Right lobe of liver (tissue), 4 donors: ENCODE results near the gene MYT1.

Experiments
- POLR2A ChIP-seq: fragments of 450-650 bp; IDR thresholded peaks from one replicate; pipeline ENCODE4 v1.6.1; 2017; ENCODE audit warnings: antibody characterized with exemption, mild to moderate bottlenecking
- TF ChIP-seq, protein P1 (sequence below), 4 donors: fragments of 200-600 bp in 3 of 4; fragments of 450-650 bp in 1 of 4; IDR thresholded peaks; one replicate each; pipeline versions ENCODE4 v1.5.1 to v1.8.0; 2016 to 2022; ENCODE audit warnings: antibody characterized with exemption in 4 of 4, mild to moderate bottlenecking in 2 of 4
- donor health status: DM: no; HTN: no; CAD: no.
- donor health status: DM: no; HTN: no; CAD: no.
- donor health status: DM: no; HTN: yes; CAD: no.

DNA sequence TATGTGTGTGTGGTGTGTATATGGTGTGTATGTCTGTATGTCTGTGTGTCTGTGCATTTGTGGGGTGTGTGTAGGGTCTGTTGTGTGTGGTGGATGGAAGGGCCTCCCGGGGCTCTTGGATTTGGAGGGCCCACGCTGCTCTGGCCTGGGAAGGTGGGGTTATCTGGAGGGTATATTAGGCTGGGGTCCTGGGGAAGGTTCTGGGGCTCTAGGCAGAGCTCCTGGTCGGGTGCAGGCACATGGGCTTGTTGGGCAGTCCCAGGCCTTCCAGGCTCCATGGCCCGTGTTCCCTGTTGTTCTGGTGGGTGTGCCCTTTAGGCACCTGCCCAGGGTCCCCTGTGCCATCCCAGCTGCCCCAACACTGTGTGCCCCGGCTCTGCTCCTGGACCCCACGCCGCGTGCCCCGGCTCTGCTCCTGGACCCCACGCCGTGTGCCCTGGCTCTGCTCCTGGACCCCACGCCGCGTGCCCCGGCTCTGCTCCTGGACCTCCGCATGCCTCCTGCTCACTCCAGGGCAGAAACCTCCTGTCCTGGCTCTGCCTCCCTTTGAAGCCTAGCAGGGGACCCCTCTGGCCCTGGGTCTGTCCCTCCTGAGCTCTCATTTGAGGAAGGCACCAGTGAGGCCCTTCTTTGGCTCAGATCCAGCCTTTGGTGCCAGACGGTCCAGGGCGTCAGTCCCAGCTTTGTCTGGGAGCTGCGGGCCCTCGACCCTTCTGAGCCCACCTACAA lies 10.2 kb upstream of the MYT1 start:
- TF ChIP-seq, protein P1, sequence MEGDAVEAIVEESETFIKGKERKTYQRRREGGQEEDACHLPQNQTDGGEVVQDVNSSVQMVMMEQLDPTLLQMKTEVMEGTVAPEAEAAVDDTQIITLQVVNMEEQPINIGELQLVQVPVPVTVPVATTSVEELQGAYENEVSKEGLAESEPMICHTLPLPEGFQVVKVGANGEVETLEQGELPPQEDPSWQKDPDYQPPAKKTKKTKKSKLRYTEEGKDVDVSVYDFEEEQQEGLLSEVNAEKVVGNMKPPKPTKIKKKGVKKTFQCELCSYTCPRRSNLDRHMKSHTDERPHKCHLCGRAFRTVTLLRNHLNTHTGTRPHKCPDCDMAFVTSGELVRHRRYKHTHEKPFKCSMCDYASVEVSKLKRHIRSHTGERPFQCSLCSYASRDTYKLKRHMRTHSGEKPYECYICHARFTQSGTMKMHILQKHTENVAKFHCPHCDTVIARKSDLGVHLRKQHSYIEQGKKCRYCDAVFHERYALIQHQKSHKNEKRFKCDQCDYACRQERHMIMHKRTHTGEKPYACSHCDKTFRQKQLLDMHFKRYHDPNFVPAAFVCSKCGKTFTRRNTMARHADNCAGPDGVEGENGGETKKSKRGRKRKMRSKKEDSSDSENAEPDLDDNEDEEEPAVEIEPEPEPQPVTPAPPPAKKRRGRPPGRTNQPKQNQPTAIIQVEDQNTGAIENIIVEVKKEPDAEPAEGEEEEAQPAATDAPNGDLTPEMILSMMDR (IDR thresholded peaks at IDR 0.05), result no peak
- no peak for TF ChIP-seq POLR2A
